Measurements from ENCODE around the gene SLC39A5. TPM values are rescaled to one million over a fixed set of nuclear protein-coding genes. Genes with fewer than 3 reads are reported as not detected.
A peak's percentile ranks its signal among the peaks of the same experiment; 100 is the strongest.
"Not testable (repeated sequence)": the region's sequence is repeated elsewhere in the genome, so short reads cannot be mapped to it uniquely, and the experiment has no call there.

The SLC39A5 gene
- total and polyA plus RNA-seq, 2 experiments from 2014 or later: not detected

DNA sequence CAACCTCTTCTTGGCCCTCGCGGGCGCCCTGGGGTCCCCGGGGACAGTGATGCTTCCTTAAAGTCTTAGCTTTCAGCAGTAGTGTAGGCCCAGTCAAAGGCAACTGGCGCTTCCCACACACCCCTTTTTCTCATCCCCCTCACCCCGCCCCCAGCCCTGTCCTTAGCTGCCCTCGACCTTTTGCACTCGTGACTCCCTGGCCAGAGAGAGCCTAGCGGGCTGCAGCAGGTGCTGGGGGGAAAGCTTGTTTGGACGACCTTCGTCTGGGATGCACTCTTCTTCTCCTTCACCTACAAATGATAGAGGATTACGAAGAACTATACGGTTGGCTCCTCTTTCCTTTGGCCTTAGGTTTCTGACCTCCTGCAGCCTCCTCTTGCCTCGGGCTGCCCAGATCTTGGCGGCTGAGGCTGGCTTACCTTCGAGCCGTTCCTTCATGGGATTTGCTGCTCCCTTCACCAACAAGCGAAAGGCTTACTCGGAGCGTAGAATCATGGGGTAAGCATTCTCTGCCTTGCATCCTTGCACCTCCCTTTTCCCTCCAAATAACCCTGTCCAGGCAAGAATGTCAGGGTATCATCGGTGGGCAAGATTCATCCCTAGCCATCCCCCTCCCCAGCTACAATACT, 37.7 kb downstream of the SLC39A5 start:
- no peak for TF ChIP-seq EZH2 (IDR thresholded peaks at IDR 0.05; ENCODE audit: insufficient read depth, poor library complexity, severe bottlenecking)
- no peak for TF ChIP-seq EZH2phosphoT487 (IDR thresholded peaks at IDR 0.05; ENCODE audit: insufficient read depth, low read depth)
- H3K9ac ChIP-seq: peak overlapping the region; percentile 85
- H3K27ac ChIP-seq: peak overlapping the region; percentile 83; the same call in 1 of the 2 replicates

DNA sequence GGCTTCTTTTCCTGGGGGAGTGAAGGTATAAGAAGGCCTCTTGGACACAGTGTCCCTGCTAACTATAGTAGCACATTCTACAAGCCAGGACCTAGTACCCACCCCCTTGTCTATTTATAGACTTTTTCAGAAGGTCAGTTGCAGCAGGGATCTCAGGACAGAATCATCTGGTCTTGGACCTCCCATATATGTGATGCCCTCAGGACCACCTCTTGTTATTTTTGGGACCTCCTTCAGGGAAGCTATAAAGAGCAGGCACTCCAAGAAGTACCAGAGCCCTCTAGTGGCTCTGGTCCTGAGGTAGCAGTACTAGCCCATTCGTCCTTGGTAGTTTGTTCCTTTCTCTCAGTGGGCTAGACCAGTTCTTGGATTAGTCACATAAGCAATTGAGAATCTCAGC, 41.2 kb downstream of the SLC39A5 start:
- no peaks in the 10 kb centered on the region for H4K20me1 ChIP-seq (ENCODE audit: insufficient read depth)
- no peaks in the 10 kb centered on the region for H3K27me3 ChIP-seq (replicated peaks; ENCODE audit: insufficient read depth)
- in situ Hi-C loops (cut with MboI): no loop called here
- H3K4me2 ChIP-seq (ENCODE audit: unreplicated experiment): no peak overlapping the region
- no peaks in the 10 kb centered on the region for H3K4me1 ChIP-seq (ENCODE audit: insufficient read depth)
- no peak overlapping the region for H3K9ac ChIP-seq
- TF ChIP-seq EZH2 (IDR thresholded peaks at IDR 0.05; ENCODE audit: insufficient read depth, poor library complexity, severe bottlenecking) (no peak), EZH2phosphoT487 (IDR thresholded peaks at IDR 0.05; ENCODE audit: insufficient read depth, low read depth) (no peak)
- H3K79me2 ChIP-seq (ENCODE audit: insufficient read depth): no peaks in the 10 kb centered on the region
- 13 to 19% methylated on average over 1 of the region's 1 CpG for WGBS, 2 experiments (ENCODE audit: low coverage in 1 of 2, low lambda C conversion rate in 2 of 2, missing lambda C conversion rate in 2 of 2)
- H3K9me2 ChIP-seq (ENCODE audit: insufficient read depth): no peaks in the 10 kb centered on the region
- H2AFZ ChIP-seq: no peak overlapping the region
- peaks cover 27% of the 10 kb centered on the region for H3K36me3 ChIP-seq (ENCODE audit: low read depth)
- H3F3A ChIP-seq (ENCODE audit: insufficient read depth): peaks cover 40% of the 10 kb centered on the region
- peak; percentile 59 for DNase-seq
- no peak overlapping the region for H3K4me3 ChIP-seq
- no peaks in the 10 kb centered on the region for H3K9me3 ChIP-seq (ENCODE audit: low read depth)
- H3K27ac ChIP-seq: no peak overlapping the region

More for the DNA sequence above, 37.7 kb downstream of the SLC39A5 start:
- H3F3A ChIP-seq (ENCODE audit: insufficient read depth): peaks cover 40% of the 10 kb centered on the region
- no peaks in the 10 kb centered on the region for H3K9me3 ChIP-seq (ENCODE audit: low read depth)
- peak overlapping the region; percentile 82 for H3K4me2 ChIP-seq (ENCODE audit: unreplicated experiment)
- no peaks in the 10 kb centered on the region for H3K9me2 ChIP-seq (ENCODE audit: insufficient read depth)
- H3K79me2 ChIP-seq (ENCODE audit: insufficient read depth): no peaks in the 10 kb centered on the region
- H3K4me1 ChIP-seq (ENCODE audit: insufficient read depth): no peaks in the 10 kb centered on the region
- peaks cover 11% of the 10 kb centered on the region for H3K36me3 ChIP-seq (ENCODE audit: low read depth)
- H3K27me3 ChIP-seq (replicated peaks; ENCODE audit: insufficient read depth): no peaks in the 10 kb centered on the region
- 30 to 32% methylated on average over 20 to 21 of the region's 21 CpGs for WGBS, 2 experiments (ENCODE audit: low coverage in 1 of 2, low lambda C conversion rate in 2 of 2, missing lambda C conversion rate in 2 of 2)
- H2AFZ ChIP-seq: peak overlapping the region; percentile 90
- peak overlapping the region; percentile 86 for H3K4me3 ChIP-seq
- in situ Hi-C loops (cut with MboI): no loop called here
- DNase-seq: peak; percentile 7
- H4K20me1 ChIP-seq (ENCODE audit: insufficient read depth): no peaks in the 10 kb centered on the region

DNA sequence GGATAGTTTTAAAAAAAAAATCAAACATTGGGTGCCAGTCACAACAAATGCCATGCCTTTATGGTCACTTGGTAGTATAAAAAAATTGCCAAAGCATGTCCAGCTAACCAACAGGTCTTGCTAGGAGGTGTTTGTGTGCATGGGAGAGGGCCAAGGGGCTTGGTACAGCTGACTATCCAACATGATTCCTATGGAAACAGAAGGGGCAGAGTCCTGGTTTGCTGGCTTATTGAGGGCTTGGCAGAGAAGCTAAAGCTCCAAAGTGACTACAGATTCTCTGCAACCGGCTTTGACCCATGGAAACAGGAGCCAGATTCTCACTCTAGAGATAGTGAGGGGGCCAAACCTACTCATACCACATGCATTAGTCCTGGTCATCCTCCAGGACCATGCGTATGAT, 42.6 kb downstream of the SLC39A5 start:
- H3K4me3 ChIP-seq; H4K20me1 ChIP-seq (ENCODE audit: insufficient read depth); H3K9me2 ChIP-seq (ENCODE audit: insufficient read depth); H3K9me3 ChIP-seq (ENCODE audit: low read depth); H2AFZ ChIP-seq; H3K9ac ChIP-seq; H3K4me2 ChIP-seq (ENCODE audit: unreplicated experiment); H3K27ac ChIP-seq; H3K4me1 ChIP-seq (ENCODE audit: insufficient read depth); H3K27me3 ChIP-seq (replicated peaks; ENCODE audit: insufficient read depth); in situ Hi-C loops (cut with MboI); H3K79me2 ChIP-seq (ENCODE audit: insufficient read depth); DNase-seq: not testable (repeated sequence)
- 64 to 74% methylated on average over 2 of the region's 2 CpGs for WGBS, 2 experiments (ENCODE audit: low coverage in 1 of 2, low lambda C conversion rate in 2 of 2, missing lambda C conversion rate in 2 of 2)
- H3F3A ChIP-seq (ENCODE audit: insufficient read depth): peaks cover 40% of the 10 kb centered on the region
- peaks cover 35% of the 10 kb centered on the region for H3K36me3 ChIP-seq (ENCODE audit: low read depth)

DNA sequence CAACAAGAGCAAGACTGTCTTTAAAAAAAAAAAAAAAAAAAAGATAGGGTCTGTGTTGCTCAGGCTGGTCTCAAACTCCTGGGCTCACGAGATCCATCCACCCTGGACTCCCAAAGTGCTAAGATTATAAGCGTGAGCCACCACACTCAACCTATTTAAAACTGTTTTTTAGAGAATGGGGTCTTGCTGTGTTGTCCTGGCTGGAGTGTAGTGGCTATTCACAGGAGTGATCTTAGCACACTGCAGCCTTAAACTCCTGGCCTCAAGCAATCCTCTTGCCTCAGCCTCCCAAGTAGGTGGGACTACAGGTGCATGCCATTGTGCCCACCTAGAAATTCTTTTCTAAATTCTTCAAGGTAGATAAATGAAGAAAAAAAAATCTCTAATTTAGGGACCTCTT, 44.4 kb downstream of the SLC39A5 start:
- Histone ChIP-seq H4K20me1 (ENCODE audit: insufficient read depth) (no peaks in the 10 kb centered on the region), H3K4me1 (ENCODE audit: insufficient read depth) (no peaks in the 10 kb centered on the region), H3K9me3 (ENCODE audit: low read depth) (no peaks in the 10 kb centered on the region), H3K36me3 (ENCODE audit: low read depth) (peaks cover 53% of the 10 kb centered on the region), H3K27me3 (replicated peaks; ENCODE audit: insufficient read depth) (no peaks in the 10 kb centered on the region), H3F3A (ENCODE audit: insufficient read depth) (peaks cover 26% of the 10 kb centered on the region), H2AFZ (no peak overlapping the region), H3K9me2 (ENCODE audit: insufficient read depth) (no peaks in the 10 kb centered on the region), H3K4me3 (no peak overlapping the region), H3K27ac (no peak overlapping the region), H3K79me2 (ENCODE audit: insufficient read depth) (no peaks in the 10 kb centered on the region), H3K4me2 (ENCODE audit: unreplicated experiment) (no peak overlapping the region), H3K9ac (no peak overlapping the region)
- no peak for DNase-seq
- whole genome bisulfite sequencing, 2 experiments (ENCODE audit: low coverage in 1 of 2, low lambda C conversion rate in 2 of 2, missing lambda C conversion rate in 2 of 2): 98 to 100% methylated on average over 2 of the region's 2 CpGs
- in situ Hi-C loops (cut with MboI): no loop called here
- TF ChIP-seq EZH2 (IDR thresholded peaks at IDR 0.05; ENCODE audit: insufficient read depth, poor library complexity, severe bottlenecking) (no peak), EZH2phosphoT487 (IDR thresholded peaks at IDR 0.05; ENCODE audit: insufficient read depth, low read depth) (no peak)

DNA sequence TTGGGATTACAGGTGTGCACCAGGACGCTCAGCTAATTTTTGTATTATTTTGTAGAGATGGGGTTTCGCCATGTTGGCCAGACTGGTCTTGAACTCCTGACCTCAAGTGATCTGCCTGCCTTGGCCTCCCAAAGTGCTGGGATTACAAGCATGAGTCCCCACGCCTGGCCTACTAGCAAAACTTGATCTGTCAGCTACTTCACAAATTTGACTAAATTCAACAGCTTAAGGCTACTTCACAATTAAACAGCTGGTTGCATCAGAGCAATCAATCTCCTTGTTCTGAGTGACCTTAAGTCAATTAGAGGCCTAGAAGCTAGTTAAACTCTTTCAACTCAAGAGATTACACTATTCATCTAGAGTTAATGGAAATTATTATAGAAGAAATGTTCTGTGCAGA, 49.1 kb downstream of the SLC39A5 start:
- no peak overlapping the region for H3K4me2 ChIP-seq (ENCODE audit: unreplicated experiment)
- DNase-seq: no peak
- no peak overlapping the region for H3K27ac ChIP-seq
- no peak for TF ChIP-seq EZH2 (IDR thresholded peaks at IDR 0.05; ENCODE audit: insufficient read depth, poor library complexity, severe bottlenecking)
- TF ChIP-seq EZH2phosphoT487 (IDR thresholded peaks at IDR 0.05; ENCODE audit: insufficient read depth, low read depth): no peak
- H3K4me3 ChIP-seq: no peak overlapping the region
- no peaks in the 10 kb centered on the region for H3K9me3 ChIP-seq (ENCODE audit: low read depth)
- H3K79me2 ChIP-seq (ENCODE audit: insufficient read depth): no peaks in the 10 kb centered on the region
- no peaks in the 10 kb centered on the region for H4K20me1 ChIP-seq (ENCODE audit: insufficient read depth)
- no peaks in the 10 kb centered on the region for H3F3A ChIP-seq (ENCODE audit: insufficient read depth)
- H3K36me3 ChIP-seq (ENCODE audit: low read depth): peaks cover 68% of the 10 kb centered on the region
- H2AFZ ChIP-seq: no peak overlapping the region
- H3K9me2 ChIP-seq (ENCODE audit: insufficient read depth): no peaks in the 10 kb centered on the region
- no peaks in the 10 kb centered on the region for H3K4me1 ChIP-seq (ENCODE audit: insufficient read depth)
- H3K27me3 ChIP-seq (replicated peaks; ENCODE audit: insufficient read depth): no peaks in the 10 kb centered on the region
- H3K9ac ChIP-seq: no peak overlapping the region
- in situ Hi-C loops (cut with MboI): no loop called here
- 90 to 92% methylated on average over 3 of the region's 3 CpGs for WGBS, 2 experiments (ENCODE audit: low coverage in 1 of 2, low lambda C conversion rate in 2 of 2, missing lambda C conversion rate in 2 of 2)
